SK-N-SH (cell line): ENCODE measurements around the gene ZNF430. TPM values are rescaled to one million over a fixed set of nuclear protein-coding genes. Genes with fewer than 3 reads are reported as not detected.
"Not testable (repeated sequence)": the region's sequence is repeated elsewhere in the genome, so short reads cannot be mapped to it uniquely, and the experiment has no call there.

ENCODE experiments used
- CTCF ChIA-PET: fragments of 300-600, 350-600 bp; formaldehyde crosslinking; extraction: SDS; loops from one replicate; lab custom pipeline; 2021; lab: Yijun Ruan, JAX
- POLR2A ChIA-PET: fragments of 350-600 bp; sonication (Branson Sonifier 250); formaldehyde crosslinking; extraction: SDS; loops from one replicate; lab custom pipeline; 2020; ENCODE audit warnings: antibody characterized with exemption, inconsistent platforms; lab: Yijun Ruan, JAX
- DNase-seq: peaks from one replicate; pipeline ENCODE4 v3.0.0; 2012
- H2AFZ ChIP-seq: fragments of 200-600 bp; sonication (generic); 2 replicates; pipeline ENCODE4 v1.8.1; 2016; ENCODE audit warnings: antibody characterized with exemption, mild to moderate bottlenecking, low read depth
- H3F3A ChIP-seq: fragments of 200-600 bp; sonication (generic); replicated peaks from 2 replicates; pipeline ENCODE3; 2016; ENCODE audit warnings: antibody characterized with exemption, mild to moderate bottlenecking; ENCODE audit not compliant: insufficient read depth
- H3K27ac ChIP-seq, 2 experiments: fragments of 200-500 bp in 1 of 2; fragments of 200-600 bp in 1 of 2; sonication (Bioruptor generic) in 1 of 2; sonication (generic), shearing (Covaris generic) in 1 of 2; 2 replicates each; pipeline versions ENCODE4 v1.5.1 to v1.6.1; 2014 to 2016; ENCODE audit warnings: low read depth in 2 of 2, inconsistent platforms in 1 of 2, low read length in 1 of 2, mild to moderate bottlenecking in 1 of 2, mixed read lengths in 1 of 2
- H3K27me3 ChIP-seq: fragments of 200-600 bp; sonication (generic), shearing (Covaris generic); 2 replicates; pipeline ENCODE4 v1.6.1; 2016; ENCODE audit warnings: mixed run types; ENCODE audit not compliant: insufficient read depth
- H3K36me3 ChIP-seq, 2 experiments: fragments of 200-500 bp in 1 of 2; fragments of 200-600 bp in 1 of 2; sonication (Bioruptor generic) in 1 of 2; sonication (generic) in 1 of 2; replicated peaks in 1 of 2; 2 replicates each; pipeline versions ENCODE3 to v1.5.1; 2014 to 2016; ENCODE audit warnings: low read length in 1 of 2, mild to moderate bottlenecking in 1 of 2; ENCODE audit not compliant: insufficient read depth in 2 of 2, control insufficient read depth in 1 of 2
- H3K4me1 ChIP-seq, 2 experiments: fragments of 200-500 bp in 1 of 2; fragments of 200-600 bp in 1 of 2; sonication (Bioruptor generic) in 1 of 2; sonication (generic), shearing (Covaris generic) in 1 of 2; 2 replicates each; pipeline versions ENCODE4 v1.5.1 to v1.6.1; 2014 to 2016; ENCODE audit warnings: low read depth in 1 of 2, low read length in 1 of 2, mixed run types in 1 of 2; ENCODE audit not compliant: insufficient read depth in 2 of 2, control insufficient read depth in 1 of 2
- H3K4me2 ChIP-seq: fragments of 200-600 bp; sonication (generic), shearing (Covaris generic); 2 replicates; pipeline ENCODE4 v1.6.1; 2017; ENCODE audit warnings: mixed run types
- H3K4me3 ChIP-seq, 2 experiments: fragments of 200-500 bp in 1 of 2; fragments of 200-600 bp in 1 of 2; sonication (Bioruptor generic) in 1 of 2; sonication (generic), shearing (Covaris generic) in 1 of 2; 2 replicates each; pipeline versions ENCODE4 v1.5.1 to v1.8.1; 2014 to 2016; ENCODE audit warnings: low read depth in 2 of 2, inconsistent platforms in 1 of 2, low read length in 1 of 2, mild to moderate bottlenecking in 1 of 2, mixed read lengths in 1 of 2, moderate library complexity in 1 of 2
- H3K79me2 ChIP-seq: fragments of 200-600 bp; sonication (generic); 2 replicates; pipeline ENCODE4 v1.8.1; 2017; ENCODE audit warnings: mild to moderate bottlenecking; ENCODE audit not compliant: insufficient read depth
- H3K9ac ChIP-seq: fragments of 200-600 bp; sonication (generic); 2 replicates; pipeline ENCODE4 v1.6.1; 2017; ENCODE audit warnings: mixed run types
- H3K9me2 ChIP-seq: fragments of 200-600 bp; sonication (generic); 2 replicates; pipeline ENCODE4 v1.6.1; 2017; ENCODE audit warnings: mixed run types
- H3K9me3 ChIP-seq: fragments of 200-600 bp; sonication (generic); 2 replicates; pipeline ENCODE4 v1.6.1; 2017; ENCODE audit warnings: mixed run types, mild to moderate bottlenecking, moderate library complexity
- H4K20me1 ChIP-seq: fragments of 200-600 bp; sonication (generic); 2 replicates; pipeline ENCODE4 v1.6.1; 2017; ENCODE audit warnings: mild to moderate bottlenecking, mixed run types; ENCODE audit not compliant: insufficient read depth
- CTCF ChIP-seq: fragments of 200-600 bp; sonication (generic); IDR thresholded peaks from 2 replicates; pipeline ENCODE4 v1.6.1; 2017; ENCODE audit warnings: antibody characterized with exemption, mild to moderate bottlenecking, moderate library complexity
- ELF1 ChIP-seq: IDR thresholded peaks from 2 replicates; pipeline ENCODE4 v1.4.0; 2012
- PBX3 ChIP-seq: IDR thresholded peaks from 2 replicates; pipeline ENCODE4; 2012
- RXRA ChIP-seq: IDR thresholded peaks from 2 replicates; pipeline ENCODE4 v1.4.0; 2012; ENCODE audit warnings: low read depth, mild to moderate bottlenecking, borderline replicate concordance
- YY1 ChIP-seq: IDR thresholded peaks from 2 replicates; pipeline ENCODE4 v1.4.0; 2012; ENCODE audit warnings: low read depth, mild to moderate bottlenecking
- WGBS: methylation state at CpG from one replicate; pipeline ENCODE4 v1.1.6; 2017; ENCODE audit warnings: low lambda C conversion rate; 5-methylcytosine and 5-hydroxymethylcytosine counted together
- polyA plus RNA-seq, 3 experiments: library from polyadenylated mRNA; depleted of rRNA; stranded (reverse); fragments of >200 nt; gene quantifications; 2 replicates each; pipeline ENCODE4 v1.2.3, GENCODE V29; 2012
- TF ChIP-seq, protein P1 (sequence below): IDR thresholded peaks from 2 replicates; pipeline ENCODE4 v1.6.1; 2012; ENCODE audit warnings: mild to moderate bottlenecking, low read depth, low read length, moderate library complexity
- TF ChIP-seq, protein P2 (sequence below): IDR thresholded peaks from 2 replicates; pipeline ENCODE4 v1.4.0; 2012; ENCODE audit warnings: low read depth, borderline replicate concordance

ZNF430 gene
- polyA plus RNA-seq, 1 of the 3 experiments (the other 2 are of a cell fraction): 4.2 TPM

GRCh38 chr19:20999731-21000352 lies 20.6 kb upstream of the ZNF430 start (continued):
- no peak; the same call in 1 of the 2 replicates for TF ChIP-seq YY1
- TF ChIP-seq, protein P1, sequence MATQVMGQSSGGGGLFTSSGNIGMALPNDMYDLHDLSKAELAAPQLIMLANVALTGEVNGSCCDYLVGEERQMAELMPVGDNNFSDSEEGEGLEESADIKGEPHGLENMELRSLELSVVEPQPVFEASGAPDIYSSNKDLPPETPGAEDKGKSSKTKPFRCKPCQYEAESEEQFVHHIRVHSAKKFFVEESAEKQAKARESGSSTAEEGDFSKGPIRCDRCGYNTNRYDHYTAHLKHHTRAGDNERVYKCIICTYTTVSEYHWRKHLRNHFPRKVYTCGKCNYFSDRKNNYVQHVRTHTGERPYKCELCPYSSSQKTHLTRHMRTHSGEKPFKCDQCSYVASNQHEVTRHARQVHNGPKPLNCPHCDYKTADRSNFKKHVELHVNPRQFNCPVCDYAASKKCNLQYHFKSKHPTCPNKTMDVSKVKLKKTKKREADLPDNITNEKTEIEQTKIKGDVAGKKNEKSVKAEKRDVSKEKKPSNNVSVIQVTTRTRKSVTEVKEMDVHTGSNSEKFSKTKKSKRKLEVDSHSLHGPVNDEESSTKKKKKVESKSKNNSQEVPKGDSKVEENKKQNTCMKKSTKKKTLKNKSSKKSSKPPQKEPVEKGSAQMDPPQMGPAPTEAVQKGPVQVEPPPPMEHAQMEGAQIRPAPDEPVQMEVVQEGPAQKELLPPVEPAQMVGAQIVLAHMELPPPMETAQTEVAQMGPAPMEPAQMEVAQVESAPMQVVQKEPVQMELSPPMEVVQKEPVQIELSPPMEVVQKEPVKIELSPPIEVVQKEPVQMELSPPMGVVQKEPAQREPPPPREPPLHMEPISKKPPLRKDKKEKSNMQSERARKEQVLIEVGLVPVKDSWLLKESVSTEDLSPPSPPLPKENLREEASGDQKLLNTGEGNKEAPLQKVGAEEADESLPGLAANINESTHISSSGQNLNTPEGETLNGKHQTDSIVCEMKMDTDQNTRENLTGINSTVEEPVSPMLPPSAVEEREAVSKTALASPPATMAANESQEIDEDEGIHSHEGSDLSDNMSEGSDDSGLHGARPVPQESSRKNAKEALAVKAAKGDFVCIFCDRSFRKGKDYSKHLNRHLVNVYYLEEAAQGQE: no peak
- TF ChIP-seq CTCF: no peak
- no peak for TF ChIP-seq ELF1

DNA sequence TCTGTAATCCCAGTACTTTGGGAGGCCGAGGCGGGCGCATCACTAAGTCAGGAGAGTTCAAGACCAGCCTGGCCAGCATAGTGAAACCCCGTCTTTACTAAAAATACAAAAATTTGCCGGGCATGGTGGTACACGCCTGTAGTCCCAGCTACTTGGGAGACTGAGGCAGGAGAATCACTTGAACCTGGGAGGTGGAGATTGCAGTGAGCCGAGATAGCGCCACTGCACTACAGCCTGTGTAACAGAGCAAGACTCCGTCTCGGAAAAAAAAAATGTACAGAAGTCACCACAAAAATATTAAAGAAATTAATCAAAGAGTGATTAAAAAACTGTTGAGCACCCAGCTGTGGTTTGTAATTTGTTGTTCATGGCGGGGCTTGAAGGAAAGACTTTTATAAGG lies 781 bp downstream of the ZNF430 start:
- peak overlapping the region; percentile 91 to 94 for H3K4me3 ChIP-seq
- H3K9me3 ChIP-seq, CTCF ChIA-PET, H3K4me1 ChIP-seq, DNase-seq, H3F3A ChIP-seq, H3K9me2 ChIP-seq, H4K20me1 ChIP-seq, H3K27me3 ChIP-seq: not testable (repeated sequence)
- peaks cover 3 to 14% of the 10 kb centered on the region in 2 experiments for H3K36me3 ChIP-seq
- peak overlapping the region; percentile 83 to 84; a peak in 3 of 4 replicates for H3K27ac ChIP-seq
- peak overlapping the region; percentile 99 for H2AFZ ChIP-seq
- 7% methylated on average over 11 of the region's 11 CpGs for WGBS
- POLR2A ChIA-PET: interaction anchor here (1.2 to 1.6 kb wide), 3 partner anchors 8 to 245 kb away, joined by 4 to 5 read pairs (median 4); partner anchors contain the start of genes ZNF66 and ZNF714
- H3K4me2 ChIP-seq: peak overlapping the region; percentile 86
- peak overlapping the region; percentile 87 for H3K9ac ChIP-seq
- H3K79me2 ChIP-seq: peaks cover 52% of the 10 kb centered on the region

DNA sequence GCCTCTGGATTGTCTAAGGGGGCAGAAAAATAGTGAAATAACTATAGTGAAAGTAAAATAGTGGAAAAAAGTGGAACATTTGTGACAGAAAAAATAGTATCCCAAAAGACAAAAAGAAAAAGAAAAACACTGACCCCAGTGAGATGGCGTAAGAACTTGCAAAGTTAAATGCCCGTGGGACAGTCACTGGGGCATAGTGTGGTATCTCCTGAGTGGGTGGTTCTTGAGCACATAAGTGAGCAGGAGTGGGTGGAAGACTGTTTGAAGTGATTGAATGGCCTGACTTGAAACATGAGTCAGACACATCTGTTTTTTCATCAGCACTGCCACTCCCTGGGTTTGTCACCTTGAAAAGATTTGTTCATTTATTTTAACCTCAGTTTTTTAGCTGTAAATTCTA lies 2.5 kb downstream of the ZNF430 start:
- Histone ChIP-seq H3K4me2 (peak overlapping the region; percentile 57; the same call in 1 of the 2 replicates), H3K9ac (no peak overlapping the region), H3K79me2 (peaks cover 67% of the 10 kb centered on the region), H3K9me2 (no peaks in the 10 kb centered on the region), H3K36me3 (peaks cover 3 to 27% of the 10 kb centered on the region in 2 experiments)
- CTCF ChIA-PET: no interaction called here
- 74% methylated on average over 2 of the region's 2 CpGs for WGBS
- no peak for TF ChIP-seq RXRA
- no peak for TF ChIP-seq ELF1
- peak; percentile 39; the same call in 1 of the 2 replicates for TF ChIP-seq PBX3
- TF ChIP-seq, protein P2, sequence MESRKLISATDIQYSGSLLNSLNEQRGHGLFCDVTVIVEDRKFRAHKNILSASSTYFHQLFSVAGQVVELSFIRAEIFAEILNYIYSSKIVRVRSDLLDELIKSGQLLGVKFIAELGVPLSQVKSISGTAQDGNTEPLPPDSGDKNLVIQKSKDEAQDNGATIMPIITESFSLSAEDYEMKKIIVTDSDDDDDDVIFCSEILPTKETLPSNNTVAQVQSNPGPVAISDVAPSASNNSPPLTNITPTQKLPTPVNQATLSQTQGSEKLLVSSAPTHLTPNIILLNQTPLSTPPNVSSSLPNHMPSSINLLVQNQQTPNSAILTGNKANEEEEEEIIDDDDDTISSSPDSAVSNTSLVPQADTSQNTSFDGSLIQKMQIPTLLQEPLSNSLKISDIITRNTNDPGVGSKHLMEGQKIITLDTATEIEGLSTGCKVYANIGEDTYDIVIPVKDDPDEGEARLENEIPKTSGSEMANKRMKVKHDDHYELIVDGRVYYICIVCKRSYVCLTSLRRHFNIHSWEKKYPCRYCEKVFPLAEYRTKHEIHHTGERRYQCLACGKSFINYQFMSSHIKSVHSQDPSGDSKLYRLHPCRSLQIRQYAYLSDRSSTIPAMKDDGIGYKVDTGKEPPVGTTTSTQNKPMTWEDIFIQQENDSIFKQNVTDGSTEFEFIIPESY: no peak
- TF ChIP-seq, all 33 proteins: peak for 1
- Histone ChIP-seq H3K27me3 (no peaks in the 10 kb centered on the region), H3K27ac (no peak overlapping the region; a peak in 1 of 4 replicates), H3K9me3 (no peaks in the 10 kb centered on the region), H4K20me1 (no peaks in the 10 kb centered on the region), H3K4me3 (no peak overlapping the region; a peak in 1 of 4 replicates), H2AFZ (no peak overlapping the region), H3F3A (peaks cover 3% of the 10 kb centered on the region), H3K4me1 (peaks cover 7 to 9% of the 10 kb centered on the region in 2 experiments; a peak in 2 of 4 replicates)
- POLR2A ChIA-PET: no interaction called here
- DNase-seq: no peak
